HG03469 (cell line): ENCODE measurements around the gene CMTR2.

Source experiments
- ATAC-seq: cut with Tn5 transposase; IDR thresholded peaks from one replicate; pipeline ENCODE4 v1.9.1; 2021; ENCODE audit warnings: mild to moderate bottlenecking, moderate library complexity, moderate number of reproducible peaks; ENCODE audit not compliant: unreplicated experiment

The CMTR2 gene

GRCh38 chr16:71282943-71283342, 6.3 kb downstream of the CMTR2 start:
- no peak for ATAC-seq

- ATAC-seq = no peak
These were observed 12.4 kb downstream of the CMTR2 start for GRCh38 chr16:71276589-71277334.

GRCh38 chr16:71273384-71273783, 15.8 kb downstream of the CMTR2 start:
- ATAC-seq = no peak

- ATAC-seq = no peak
These were observed 24.9 kb downstream of the CMTR2 start for GRCh38 chr16:71264299-71264698.

GRCh38 chr16:71263582-71263981, 25.6 kb downstream of the CMTR2 start:
- ATAC-seq = no peak

- ATAC-seq = no peak
These were observed 26.8 kb downstream of the CMTR2 start for GRCh38 chr16:71262391-71262790.

GRCh38 chr16:71260995-71261394, 28.2 kb downstream of the CMTR2 start:
- ATAC-seq = no peak

- no peak for ATAC-seq
These were observed 30.1 kb downstream of the CMTR2 start for GRCh38 chr16:71259086-71259485.

GRCh38 chr16:71258372-71258771, 30.8 kb downstream of the CMTR2 start:
- no peak for ATAC-seq

GRCh38 chr16:71257768-71258167, 31.4 kb downstream of the CMTR2 start:
- no peak for ATAC-seq

- ATAC-seq = no peak
These were observed 33.5 kb downstream of the CMTR2 start for GRCh38 chr16:71255721-71256120.

GRCh38 chr16:71254832-71255525, 34.2 kb downstream of the CMTR2 start:
- ATAC-seq = no peak

- no peak for ATAC-seq
These were observed 38.6 kb downstream of the CMTR2 start for GRCh38 chr16:71250461-71251235.

GRCh38 chr16:71249399-71249798, 39.8 kb downstream of the CMTR2 start:
- ATAC-seq = no peak

- ATAC-seq = no peak
These were observed 41.7 kb downstream of the CMTR2 start for GRCh38 chr16:71247478-71247877.

- ATAC-seq = no peak
These were observed 42.9 kb downstream of the CMTR2 start for GRCh38 chr16:71246309-71246708.

- no peak for ATAC-seq
These were observed 44.7 kb downstream of the CMTR2 start for GRCh38 chr16:71244521-71244920.

GRCh38 chr16:71242601-71243000, 46.6 kb downstream of the CMTR2 start:
- no peak for ATAC-seq

- no peak for ATAC-seq
These were observed 47.2 kb downstream of the CMTR2 start for GRCh38 chr16:71242036-71242435.
